GM19438 (cell line): ENCODE results near the gene MYORG.
"Not testable (repeated sequence)": the region's sequence is repeated elsewhere in the genome, so short reads cannot be mapped to it uniquely, and the experiment has no call there.

Source experiments
- ATAC-seq: cut with Tn5 transposase; IDR thresholded peaks from one replicate; pipeline ENCODE4 v1.9.1; 2021; ENCODE audit warnings: low read depth; ENCODE audit not compliant: unreplicated experiment

MYORG gene

GRCh38 chr9:34338079-34338478 is 38.6 kb downstream of the MYORG start:
- ATAC-seq: not testable (repeated sequence)

GRCh38 chr9:34337403-34337802 is 39.3 kb downstream of the MYORG start:
- no peak for ATAC-seq

- ATAC-seq: no peak
These were observed 41.3 kb downstream of the MYORG start for GRCh38 chr9:34335376-34335775.

- ATAC-seq: no peak
These were observed 41.8 kb downstream of the MYORG start for GRCh38 chr9:34334916-34335315.

- no peak for ATAC-seq
These were observed 42.3 kb downstream of the MYORG start for GRCh38 chr9:34334337-34334824.

GRCh38 chr9:34333836-34334235 is 42.9 kb downstream of the MYORG start:
- no peak for ATAC-seq

- no peak for ATAC-seq
These were observed 44.4 kb downstream of the MYORG start for GRCh38 chr9:34332076-34332964.

GRCh38 chr9:34331196-34331595 is 45.5 kb downstream of the MYORG start:
- ATAC-seq: no peak

- peak; percentile 94 for ATAC-seq
These were observed 47.5 kb downstream of the MYORG start, which contains the start of the genes KIF24 and NUDT2 for GRCh38 chr9:34328987-34329832. KIF24 (minus strand) TSS chr9:34329268; CDS start chr9:34311346, 17,922 bp downstream. NUDT2 (plus strand) TSS chr9:34329569; CDS start chr9:34339040, 9,471 bp downstream.

GRCh38 chr9:34328500-34328986 is 48.2 kb downstream of the MYORG start:
- ATAC-seq: no peak

GRCh38 chr9:34326690-34327089 is 50.0 kb downstream of the MYORG start:
- ATAC-seq: no peak

GRCh38 chr9:34322899-34323591 is 53.7 kb downstream of the MYORG start:
- ATAC-seq: no peak

- ATAC-seq: no peak
These were observed 55.2 kb downstream of the MYORG start for GRCh38 chr9:34321451-34321850.

GRCh38 chr9:34318163-34318790 is 58.4 kb downstream of the MYORG start:
- ATAC-seq: no peak

GRCh38 chr9:34317436-34317835 is 59.3 kb downstream of the MYORG start:
- no peak for ATAC-seq
